HG03139 (cell line): ENCODE results near the gene EEF2KMT.
"Not testable (repeated sequence)": the region's sequence is repeated elsewhere in the genome, so short reads cannot be mapped to it uniquely, and the experiment has no call there.

ENCODE experiments used
- ATAC-seq: cut with Tn5 transposase; IDR thresholded peaks from one replicate; pipeline ENCODE4 v1.9.1; 2021; ENCODE audit not compliant: unreplicated experiment

The EEF2KMT gene

DNA sequence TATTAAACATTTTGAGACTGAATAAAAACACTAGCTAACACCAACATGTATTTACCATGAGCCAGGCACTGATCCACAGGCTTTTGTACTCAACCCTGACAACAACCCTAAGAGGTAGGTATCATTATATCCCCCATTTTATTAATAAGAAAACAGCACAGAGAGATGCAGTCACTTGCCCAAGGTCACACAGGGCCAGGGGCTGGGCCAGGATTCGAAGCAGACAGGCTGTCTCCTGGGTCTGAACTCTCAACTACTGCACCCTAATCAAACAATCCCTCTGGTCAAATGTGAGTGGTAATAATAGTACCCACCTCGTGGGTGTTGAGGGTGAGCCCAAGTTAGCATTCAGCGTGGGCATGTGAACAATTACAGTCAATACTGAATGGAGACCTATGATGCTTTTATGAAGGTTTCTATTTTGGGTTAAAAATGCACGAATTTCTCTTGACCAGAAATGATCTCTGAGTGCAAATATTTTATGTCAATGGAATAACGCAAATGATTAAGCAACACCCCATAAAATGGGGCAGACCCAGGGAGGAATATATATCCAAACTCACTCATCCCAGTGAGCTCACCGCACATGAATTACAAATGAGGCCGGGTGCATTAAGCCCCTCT is 1.0 kb downstream of the EEF2KMT start:
- not testable (repeated sequence) for ATAC-seq

DNA sequence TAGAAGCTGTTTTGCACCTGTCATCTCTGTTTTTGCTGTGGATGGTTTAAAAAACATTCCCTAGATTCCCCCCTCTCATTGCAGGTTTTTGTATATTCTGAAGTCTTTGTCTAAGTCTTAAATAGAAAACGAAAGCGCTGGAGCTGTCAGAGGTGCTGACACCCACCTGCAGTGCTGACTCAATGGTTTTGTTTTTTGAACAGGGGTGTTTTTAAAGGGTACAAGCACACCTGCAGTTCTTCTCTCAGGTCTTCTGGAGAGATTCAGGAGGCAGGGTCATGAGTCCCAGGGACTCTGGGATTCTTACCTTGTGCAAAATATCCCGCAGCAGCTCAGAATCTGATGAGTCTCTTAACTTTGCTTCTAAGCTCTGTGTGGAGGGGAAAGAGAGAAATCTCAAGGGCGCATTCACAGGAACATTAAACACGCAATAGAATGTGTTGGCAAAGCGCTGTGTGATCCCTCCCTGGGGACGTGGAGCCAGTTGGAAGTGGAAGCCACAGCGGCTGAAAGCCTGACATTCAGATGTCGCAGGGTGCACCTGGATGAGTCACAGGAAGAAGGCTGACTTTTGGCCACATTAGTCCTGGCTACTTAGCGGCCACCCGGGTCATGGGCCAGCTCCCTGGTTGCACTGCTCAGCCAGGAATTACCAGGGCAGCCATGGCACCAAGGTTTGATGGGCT is 2.3 kb downstream of the EEF2KMT start:
- ATAC-seq, result not testable (repeated sequence)

DNA sequence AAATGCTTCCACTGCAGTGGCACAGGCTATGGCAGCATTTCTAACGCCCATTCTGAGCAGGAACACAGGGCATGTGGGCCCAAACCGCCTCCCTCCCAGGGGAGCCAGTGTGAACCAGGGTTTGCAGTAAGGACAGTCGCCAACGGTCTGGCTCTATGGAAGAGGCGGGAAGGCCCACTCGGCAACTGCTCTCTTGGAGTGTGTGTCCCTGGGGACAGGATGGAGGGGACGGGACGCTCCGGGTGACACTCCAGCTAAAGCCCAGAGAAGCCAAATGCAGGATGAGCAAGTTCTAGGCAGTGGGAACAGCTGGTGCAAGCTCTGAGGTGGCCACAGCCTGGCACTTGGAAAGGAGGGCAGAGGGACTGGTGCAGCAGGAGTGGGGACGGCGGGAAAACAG is 3.8 kb downstream of the EEF2KMT start:
- ATAC-seq, result not testable (repeated sequence)

DNA sequence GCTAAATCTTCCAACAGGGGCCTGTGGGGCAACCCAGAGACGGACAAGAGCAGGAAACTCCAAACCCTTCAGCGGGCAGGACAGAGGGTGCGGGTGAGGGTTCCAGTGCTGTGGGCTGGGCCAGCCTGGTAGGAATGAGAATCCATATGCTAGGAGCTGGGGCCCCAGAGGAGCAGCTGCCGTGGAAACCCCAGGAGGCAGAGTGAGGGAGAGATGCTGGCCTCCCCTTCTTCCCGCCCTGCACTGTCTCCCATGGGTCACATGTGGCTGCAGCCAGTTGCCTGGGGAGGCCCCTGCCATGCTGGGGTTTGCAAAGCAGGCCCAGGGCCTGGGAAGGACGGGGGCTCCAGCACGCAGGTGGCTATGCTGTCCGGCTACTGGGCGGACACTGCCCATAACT is 4.5 kb downstream of the EEF2KMT start:
- not testable (repeated sequence) for ATAC-seq

DNA sequence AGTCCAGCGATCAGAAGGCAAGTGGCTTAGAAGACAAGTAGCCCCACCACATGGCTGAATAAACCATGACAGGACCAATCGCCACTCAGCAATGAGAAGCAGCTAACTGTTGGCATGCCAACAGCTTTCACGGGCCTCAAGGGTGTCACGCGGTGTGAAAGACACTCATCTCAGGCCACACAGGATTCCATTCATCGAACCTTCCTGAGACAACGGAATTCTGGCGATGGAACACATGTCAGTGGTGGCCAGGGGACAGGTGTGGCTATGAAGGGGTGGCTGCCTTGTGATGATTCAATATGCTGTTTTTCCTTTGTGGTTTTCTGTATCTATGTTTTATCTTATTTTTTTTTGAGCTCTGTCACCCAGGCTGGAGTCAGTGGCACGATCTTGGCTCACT is 7.0 kb downstream of the EEF2KMT start:
- ATAC-seq, result not testable (repeated sequence)

DNA sequence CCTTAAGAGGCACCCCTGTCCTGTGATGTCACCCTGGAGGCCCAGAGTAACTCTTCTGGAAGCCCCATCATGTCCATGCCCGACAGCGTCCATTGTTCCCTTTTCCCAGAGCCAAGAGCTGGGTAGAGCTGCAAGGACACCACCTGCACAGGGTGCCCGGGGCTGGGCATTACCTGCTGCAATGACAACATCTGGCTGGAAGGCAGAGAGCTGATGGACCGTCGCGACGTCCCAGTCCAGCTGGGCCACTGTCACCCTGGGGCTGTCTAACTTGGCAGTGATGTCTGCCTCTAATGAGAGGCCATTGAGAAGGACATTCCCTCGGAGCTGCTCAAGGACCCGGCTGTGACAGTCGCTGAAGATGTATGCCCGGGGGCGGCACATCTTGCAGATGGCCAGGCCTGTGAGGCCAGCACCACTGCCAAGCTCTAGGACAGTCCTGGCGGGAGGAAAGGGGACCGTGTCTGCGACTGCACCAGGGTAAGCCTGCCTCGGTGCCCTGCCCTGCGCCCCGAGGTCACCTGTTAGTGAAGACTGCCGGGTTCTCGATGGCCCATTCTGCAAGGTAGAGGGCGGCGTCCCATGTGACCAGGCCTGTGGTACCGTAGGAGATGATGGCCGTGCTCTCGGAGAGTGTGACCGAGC is 7.6 kb downstream of the EEF2KMT start:
- ATAC-seq, result not testable (repeated sequence)

DNA sequence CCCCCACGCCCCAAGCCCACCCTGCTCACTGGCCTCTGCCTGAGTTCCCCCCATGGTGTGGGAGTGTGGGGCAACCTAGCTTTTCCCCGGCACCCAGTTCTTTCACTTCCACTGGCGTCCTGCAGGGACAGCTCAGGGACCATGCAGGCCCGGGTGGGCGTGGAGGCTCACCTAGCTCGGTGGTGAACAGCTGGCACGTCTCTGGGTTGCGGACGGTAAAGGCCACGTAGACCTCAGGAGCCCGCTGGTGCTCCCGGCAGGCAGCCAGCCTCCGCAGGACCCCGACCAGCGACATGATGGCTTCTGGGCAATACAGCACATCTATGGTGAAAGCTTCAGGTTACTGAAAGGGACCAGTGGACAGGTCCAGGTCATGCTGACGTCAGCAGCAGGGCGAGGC is 8.7 kb downstream of the EEF2KMT start:
- ATAC-seq, result not testable (repeated sequence)

DNA sequence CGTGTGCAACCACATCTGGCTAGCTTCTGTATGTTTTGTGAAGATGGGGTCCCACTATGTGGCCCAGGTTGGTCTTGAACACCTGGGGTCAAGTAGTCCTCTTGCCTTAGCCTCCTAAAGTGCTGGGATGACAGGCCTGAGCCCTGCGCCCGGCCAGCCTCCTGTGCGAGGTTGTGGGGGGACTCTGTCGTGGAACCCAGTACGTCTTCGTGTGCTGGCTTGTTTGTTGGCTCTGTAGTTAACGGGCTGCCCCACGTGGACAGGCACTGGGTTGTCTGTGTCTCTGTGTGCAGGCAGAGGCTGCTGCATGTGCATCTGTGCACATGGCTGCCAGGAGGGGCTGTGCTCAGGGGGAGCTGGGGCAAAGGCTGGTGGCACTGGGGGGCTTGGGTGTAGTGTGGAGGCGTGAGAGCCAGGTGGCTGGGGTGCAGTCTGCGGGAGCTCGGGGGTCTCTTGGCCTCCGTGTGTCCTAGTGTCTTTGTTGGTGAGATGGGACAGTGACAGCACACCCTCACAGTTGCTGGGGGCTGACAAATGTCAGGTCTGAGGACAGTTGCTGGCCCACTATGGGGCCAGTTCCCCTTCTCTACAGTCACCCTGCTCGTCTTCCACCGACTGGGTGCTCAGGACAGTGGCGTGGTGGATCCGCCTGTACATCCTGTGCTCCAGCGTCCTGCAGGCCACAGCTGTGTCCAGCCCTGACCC is 9.4 kb downstream of the EEF2KMT start:
- not testable (repeated sequence) for ATAC-seq

DNA sequence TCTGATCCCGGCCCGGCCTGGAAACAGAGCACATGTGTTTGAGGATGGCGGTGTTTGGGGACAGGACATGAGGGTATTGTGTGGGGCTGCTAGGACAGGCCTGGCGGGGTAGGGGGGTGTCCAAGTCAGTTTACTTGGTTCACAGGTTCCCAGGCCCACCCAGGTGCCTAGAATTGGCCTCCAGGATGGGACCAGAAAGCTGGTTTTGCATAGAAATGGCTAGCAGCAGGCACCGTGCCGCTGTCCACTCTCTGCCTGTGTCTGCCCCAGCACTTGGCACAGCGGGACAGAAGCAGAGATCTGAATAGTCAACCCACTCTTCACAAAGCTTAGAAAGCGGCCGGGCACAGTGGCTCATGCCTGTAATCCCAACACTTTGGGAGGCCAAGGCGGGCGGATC is 11.9 kb downstream of the EEF2KMT start:
- not testable (repeated sequence) for ATAC-seq

DNA sequence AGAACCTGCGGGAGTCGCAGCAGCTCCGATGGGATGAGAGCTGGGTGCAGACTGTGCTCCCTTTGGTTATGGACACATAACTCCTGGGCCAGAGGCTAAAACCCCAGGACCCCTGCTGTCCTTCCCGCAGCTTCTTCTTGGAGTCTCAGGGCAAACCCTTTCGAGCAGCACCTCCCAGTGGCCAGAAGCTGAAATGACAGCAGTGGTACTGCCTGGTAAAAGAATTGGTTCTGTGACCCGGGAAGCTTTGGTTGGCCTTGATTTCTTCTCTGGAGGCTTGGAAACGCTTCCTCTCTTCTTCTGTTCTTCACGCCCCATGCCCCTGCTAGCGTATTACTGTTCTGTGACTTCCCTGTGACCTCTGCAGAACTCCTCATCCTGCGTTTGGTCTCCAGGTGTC is 12.8 kb downstream of the EEF2KMT start:
- ATAC-seq, result not testable (repeated sequence)

DNA sequence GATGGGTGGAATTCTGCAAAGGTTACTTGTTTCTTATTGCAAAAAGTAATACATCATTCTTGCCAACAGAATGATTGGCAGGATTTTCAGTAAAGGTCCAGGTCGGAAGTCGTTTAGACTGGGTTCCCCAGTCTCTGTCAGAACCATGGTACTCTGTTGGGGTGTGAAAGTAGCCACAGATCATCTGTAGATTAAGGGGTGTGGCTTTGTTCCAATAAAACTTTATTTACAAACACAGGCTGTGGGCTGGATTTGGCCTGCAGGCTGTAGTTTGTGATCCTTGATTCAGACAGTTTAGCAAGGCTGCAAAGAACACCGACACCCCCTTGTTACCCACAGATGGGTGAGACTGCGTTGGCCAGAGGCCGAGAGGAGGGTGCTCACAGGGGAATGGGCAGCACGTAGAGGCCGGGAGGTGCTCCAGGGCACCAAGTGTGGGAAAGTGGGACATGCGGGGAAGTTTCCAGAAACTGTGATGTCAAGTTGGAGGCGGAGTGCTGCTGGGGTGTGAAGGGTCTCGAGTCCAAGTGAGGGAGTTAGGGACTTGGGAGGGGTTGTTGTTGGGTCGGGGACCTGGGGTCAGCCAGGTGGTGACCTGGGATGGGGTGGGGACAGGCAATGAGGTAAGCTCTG is 13.4 kb downstream of the EEF2KMT start:
- ATAC-seq, result not testable (repeated sequence)

DNA sequence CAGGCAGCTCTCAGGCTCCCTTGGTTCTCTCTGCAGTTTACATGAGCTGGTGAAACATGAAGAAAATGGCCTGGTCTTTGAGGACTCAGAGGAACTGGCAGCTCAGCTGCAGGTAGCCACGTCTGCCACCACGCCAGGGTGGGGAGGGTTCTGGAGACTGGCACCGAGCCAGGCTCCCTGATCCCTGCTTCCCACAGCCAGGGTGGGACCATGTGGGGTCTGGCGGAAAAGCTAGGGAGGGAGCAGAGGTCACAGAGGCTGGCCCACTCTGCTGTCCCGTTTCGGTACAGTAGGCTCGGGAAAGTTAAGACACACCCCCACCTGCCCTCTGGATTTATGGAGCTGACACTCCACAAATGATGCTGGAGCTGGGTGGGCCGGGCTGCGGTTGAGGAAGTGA is 13.9 kb downstream of the EEF2KMT start:
- ATAC-seq, result not testable (repeated sequence)

DNA sequence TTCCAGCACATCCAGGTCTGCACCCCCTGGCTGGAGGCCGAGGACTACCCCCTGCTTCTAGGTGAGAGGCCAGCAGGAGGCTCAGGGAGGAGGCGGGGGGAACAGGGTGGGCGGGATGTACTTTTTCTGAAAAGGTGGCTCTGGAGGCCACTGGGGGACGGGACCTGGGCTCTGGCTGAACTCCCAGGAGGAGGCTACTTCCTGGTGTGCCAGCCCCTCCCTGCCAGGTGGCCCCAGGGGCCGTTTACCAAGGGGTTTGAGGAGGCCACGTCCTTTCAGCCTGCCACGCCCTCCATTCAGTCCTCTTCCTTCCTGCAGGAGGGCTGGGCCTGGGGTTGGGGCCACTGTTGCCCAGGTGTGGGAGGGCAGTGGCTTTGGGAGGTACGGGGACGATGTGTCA is 16.6 kb downstream of the EEF2KMT start:
- ATAC-seq, result not testable (repeated sequence)

DNA sequence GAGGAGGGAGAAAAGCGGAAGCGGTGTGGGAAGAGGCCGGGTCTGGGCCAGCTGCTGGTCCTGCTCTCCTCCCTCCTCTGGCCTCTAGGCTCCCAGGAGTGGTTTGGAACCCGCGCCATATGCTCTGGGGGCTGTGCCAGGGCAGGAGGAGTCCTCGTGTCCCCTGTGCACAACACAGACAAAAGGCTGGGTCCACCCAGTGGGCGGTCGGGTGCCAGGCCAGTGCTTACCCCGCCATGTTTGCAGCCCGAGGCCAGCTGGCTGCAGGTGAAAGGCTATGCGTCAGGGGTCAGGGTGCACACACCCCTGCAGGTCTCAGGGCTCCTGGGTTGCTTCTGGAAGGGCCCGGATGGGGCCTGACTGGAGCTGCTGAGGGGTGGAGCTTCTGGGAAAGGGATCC is 17.1 kb downstream of the EEF2KMT start:
- not testable (repeated sequence) for ATAC-seq

DNA sequence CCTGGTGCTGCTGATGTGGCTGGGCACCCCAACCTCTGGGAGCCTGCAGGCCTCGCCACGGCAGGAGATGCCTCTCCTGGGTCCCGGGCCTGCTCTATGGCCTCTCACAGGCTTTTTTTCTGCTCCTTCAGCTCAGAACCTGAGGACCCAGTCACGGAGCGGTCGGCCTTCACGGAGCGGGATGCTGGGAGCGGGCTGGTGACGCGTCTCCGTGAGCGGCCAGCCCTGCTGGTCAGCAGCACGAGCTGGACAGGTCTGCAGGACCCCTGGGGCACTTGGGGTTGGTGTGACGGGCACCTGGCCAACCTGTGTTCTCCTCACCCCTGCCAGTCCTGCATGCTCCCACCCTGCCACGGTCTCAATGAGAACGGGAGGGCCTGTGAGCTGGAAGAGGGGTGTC is 19.0 kb downstream of the EEF2KMT start:
- no peak for ATAC-seq

DNA sequence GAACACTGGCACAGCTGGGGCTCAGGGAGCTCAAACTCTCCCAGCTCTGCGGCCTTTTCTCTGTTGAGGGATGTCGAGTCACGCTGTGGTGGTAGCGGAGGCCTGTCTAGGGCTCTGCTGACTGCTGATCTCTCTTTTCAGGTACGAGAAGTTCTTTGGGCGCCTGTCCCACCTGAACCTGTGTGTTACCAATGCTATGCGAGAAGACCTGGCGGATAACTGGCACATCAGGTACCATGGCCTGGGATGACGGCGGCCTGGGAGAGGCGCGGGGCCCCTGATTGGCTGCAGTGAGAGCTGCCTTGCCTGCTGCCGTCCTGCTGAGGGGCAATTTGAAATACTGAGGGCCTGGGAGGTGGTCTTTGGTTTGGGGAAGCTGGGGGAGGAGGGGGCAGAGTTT is 20.3 kb downstream of the EEF2KMT start:
- ATAC-seq, result no peak

DNA sequence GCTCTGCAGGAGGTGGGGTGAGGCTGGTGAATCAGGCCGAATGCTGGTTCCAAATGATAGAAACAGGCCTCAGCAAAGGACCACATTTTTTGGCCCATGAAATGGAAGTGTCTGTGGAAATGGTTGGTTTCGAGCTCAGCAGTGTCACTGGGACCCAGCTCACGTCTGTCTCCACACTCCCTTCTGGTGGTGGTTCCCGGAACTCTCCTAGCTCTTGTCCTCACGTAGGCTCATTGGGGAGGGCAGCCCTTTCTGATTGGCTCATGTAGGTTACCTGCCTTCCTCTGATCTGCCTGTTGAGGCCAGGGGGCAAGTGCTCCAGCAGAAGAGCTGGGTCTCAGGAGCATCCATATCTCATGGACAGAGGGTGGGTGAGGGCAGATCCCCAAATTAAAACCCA is 22.0 kb downstream of the EEF2KMT start:
- ATAC-seq, result no peak

DNA sequence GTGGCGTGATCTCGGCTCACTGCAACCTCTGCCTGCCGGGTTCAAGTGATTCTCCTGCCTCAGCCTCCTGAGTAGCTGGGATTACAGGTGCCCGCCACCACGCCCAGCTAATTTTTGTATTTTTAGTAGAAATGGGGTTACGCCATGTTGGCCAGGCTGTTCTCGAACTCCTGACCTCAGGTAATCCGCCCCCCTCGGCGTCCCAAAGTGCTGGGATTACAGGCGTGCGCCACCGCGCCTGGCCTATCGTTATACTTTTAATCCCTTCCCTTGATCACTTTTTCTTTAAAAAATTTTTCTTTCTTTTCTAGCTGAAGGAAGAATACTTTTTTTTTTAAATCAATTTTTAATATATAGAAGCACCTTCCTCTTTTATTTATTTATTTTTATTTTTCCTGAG is 23.8 kb downstream of the EEF2KMT start:
- ATAC-seq, result not testable (repeated sequence)

DNA sequence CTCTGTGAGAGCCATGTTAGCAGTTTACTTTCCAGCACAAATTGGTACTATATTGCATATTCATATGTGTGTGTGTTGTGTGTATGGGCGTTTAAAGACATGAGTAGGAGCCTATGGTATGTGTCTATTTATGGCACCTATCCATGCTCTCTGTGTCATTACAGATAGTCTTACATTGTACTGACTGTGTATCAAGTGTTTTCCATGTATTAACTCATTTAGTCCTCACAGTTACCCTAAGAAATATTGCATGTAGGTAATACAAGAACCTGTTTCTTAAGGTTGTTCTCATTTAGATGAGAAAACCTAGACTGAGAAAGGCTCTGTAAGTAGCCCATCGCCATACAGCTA is 24.3 kb downstream of the EEF2KMT start:
- no peak for ATAC-seq

DNA sequence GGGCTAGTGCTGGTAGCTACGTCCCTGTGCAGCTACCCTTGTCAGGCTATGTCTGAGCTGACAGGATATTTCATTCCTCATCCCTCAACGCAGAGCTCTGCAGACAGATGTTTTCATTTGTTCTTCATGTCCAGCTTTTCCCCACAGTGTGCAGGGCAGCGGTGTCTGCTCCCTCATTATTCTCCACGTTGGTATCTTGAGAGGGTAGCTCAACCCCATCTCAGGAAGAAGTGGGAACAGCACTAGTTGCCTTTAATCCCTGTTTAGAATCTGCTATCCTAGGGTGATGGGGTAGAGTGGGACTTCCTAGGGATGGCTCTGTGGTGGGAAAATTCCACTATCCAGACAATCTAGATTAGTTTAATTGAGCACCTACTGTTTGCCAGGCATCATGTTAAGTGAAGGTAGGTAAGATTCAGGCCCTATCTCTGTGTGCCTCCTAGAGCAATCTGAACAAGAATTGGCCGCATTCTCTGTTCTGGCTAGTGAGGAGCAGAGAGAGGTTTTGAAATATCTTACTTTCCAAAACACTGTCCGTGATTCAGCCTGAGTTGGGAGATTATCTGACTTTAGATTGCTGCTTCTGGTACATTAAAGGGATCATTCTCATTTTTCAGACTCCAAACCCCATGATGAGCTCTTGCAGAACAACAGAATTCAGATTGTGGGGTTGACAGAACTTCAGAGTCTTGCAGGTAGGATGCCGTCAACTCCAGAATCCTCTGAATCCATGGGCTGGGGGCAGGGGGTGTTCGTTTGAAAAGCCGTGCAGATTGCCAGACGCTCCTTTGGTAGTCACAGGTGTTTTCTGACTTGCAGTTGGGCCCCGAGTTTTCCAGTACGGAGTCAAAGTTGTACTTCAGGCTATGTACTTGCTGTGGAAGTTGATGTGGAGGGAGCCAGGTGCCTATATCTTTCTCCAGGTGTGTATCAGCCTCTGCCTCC is 25.0 kb downstream of the EEF2KMT start:
- no peak for ATAC-seq
